G401 (cell line): ENCODE measurements around the gene COL23A1. TPM values are rescaled to one million over a fixed set of nuclear protein-coding genes. Genes with fewer than 3 reads are reported as not detected.

Source experiments
- DNase-seq: peaks from one replicate; pipeline ENCODE4 v3.0.0-alpha.2; 2015; ENCODE audit warnings: low spot score
- in situ Hi-C: cut with HindIII; loops from 2 replicates; pipeline ENCODE4 v1.10.0; 2016; ENCODE audit warnings: low sequenced_read_pairs, mixed read lengths
- total RNA-seq: library from RNA; depleted of rRNA; stranded (reverse); fragments of >200 nt; shearing (Covaris generic); gene quantifications from 2 replicates; pipeline ENCODE4 v1.2.3, GENCODE V29; 2014

The COL23A1 gene
- total RNA-seq, 1 experiment from 2014 or later, result not detected

DNA sequence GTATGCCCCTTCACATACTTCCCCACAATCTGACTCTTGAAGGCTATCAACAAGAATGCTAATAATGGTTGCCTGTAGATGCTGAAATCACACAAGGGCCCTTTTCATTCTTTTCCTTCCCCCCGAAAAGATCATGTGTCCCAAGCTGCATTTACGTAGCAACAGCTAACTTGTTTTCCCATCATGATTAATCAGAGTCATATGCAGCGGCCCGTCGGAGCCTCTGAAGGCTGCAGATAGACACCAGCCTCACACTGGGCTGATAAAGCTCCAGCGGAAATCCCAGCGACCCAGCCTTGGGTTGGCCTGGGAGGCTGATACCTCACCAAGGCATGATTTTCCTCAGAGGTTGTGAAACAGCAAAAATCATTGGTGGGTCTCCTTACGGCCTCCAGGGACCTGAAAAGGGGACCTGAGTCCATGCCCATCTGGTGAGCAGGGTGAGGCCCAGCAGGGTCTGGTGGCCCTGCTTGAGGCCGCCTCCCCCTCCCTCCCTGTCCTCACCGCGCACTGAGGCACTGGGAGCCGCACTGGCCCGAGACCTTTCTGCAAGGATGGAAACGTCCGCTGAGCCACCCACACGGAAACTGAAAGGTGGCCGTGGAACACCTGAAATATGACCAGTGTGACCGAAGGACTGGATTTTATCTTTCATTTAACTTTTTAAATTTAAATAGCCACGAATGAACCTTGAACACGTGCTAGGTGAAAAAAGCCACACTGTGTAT, 243.4 kb downstream of the COL23A1 start:
- in situ Hi-C loops, result no loop called here
- DNase-seq, result no peak

DNA sequence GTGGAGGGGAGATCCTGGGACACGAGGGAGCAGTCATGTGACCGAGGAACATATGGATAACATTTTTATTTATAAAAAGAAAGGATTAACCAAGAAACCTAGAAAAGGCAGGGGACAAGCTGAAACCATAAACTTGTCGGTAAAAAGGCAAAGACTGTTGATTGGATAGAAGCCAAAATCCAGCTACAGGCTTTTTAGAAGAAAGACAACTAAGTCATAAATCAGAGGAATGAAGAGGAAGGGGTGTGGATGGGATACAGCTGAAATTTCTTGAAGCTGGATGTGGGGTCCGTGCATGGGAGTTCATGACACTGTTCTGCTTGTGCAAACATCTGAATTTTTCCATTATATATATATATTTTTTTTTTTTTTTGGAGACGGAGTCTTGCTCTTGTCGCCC, 246.9 kb downstream of the COL23A1 start:
- in situ Hi-C loops, result no loop called here

DNA sequence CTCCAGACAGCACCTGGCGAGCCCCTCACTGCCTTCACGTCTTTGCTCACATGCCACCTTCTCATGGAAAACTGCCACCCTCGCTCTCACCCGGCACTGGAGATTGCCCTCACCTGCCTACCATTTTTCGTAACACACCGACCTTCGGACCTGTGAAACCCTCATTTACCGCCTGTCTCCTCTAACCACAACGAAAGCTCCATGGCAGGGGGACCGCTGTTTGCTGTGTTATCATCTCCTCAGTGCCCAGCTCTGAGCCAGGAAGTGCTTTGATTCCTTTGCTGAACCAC, 248.4 kb downstream of the COL23A1 start:
- in situ Hi-C loops, result no loop called here
- no peak for DNase-seq

More for the DNA sequence above, 246.9 kb downstream of the COL23A1 start:
- no peak for DNase-seq

DNA sequence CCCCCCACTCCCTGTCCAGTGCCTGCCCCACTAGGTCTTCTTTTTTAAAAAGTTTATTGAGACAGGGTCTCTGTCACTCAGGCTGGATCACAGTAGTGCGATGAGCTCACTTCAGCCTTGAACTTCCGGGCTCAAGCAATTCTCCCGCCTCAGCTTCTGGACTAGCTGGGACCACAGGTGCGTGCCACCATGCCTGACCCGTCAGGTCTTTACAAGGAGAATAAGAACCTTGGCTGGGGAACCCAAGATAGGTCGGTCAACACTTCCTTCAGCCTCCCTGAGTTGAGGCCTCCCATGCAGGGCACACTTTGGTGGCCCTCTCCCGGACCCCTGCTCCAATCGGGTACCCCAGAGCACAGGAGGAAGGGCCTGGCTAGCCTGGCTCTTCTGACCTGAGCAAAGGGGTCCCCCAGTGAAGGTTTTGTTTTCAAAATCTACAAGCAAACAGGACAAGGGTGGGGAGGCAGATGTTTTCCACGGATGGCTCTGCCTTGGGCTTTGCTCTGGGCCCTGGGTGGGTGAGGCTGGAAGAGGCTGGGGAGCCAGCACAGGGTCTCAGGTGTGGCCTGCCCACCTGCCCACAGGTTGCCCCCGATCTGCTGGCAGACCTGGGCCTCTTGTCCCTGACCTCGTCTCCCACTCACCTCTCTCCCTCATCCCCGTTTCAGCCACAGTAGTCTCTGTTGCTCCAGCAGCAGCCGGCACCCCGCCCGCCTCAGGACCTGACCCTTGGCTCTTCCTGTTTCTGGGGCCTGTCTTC, 248.9 kb downstream of the COL23A1 start:
- DNase-seq, result no peak
- in situ Hi-C loops, result no loop called here

DNA sequence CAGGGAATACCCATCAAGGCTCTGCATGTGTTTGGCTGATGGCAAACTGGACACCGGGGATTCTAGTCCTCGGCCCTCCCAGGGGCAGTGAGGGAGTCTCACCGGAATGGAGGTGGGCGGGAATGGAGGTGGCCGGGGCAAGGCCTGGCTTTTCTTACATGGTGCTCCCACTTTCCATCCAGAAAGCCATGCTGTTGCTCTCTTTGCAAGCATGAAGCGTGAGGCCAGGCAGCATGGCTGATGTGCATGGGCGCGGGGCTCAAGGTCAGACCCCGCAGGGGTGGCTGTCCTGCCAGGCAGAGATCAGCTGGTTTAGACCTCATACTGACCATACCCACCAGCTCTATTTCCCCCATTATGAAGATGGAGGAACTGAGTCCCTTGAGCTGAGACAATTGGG, 249.6 kb downstream of the COL23A1 start:
- no peak for DNase-seq
- in situ Hi-C loops, result no loop called here

DNA sequence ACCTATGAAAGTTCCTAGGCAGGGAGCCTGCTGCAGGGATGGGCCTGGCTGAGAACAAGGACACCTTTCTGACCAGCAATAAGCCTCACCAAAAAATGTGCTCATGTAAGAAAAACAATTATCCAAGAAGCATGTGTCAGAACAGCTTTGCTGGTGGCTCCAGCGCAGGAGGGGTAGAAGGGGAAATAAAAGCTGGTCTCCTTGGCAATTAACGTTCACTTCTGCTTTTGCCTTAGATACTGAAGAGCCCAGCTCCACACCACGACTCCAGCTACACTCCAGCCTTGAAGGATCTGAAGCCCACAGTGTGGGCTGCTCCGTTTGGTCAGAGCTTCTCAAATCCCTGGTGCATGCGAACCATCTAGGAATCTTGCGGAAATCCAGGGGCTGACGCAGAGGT, 250.0 kb downstream of the COL23A1 start:
- DNase-seq, result no peak
- in situ Hi-C loops, result no loop called here

DNA sequence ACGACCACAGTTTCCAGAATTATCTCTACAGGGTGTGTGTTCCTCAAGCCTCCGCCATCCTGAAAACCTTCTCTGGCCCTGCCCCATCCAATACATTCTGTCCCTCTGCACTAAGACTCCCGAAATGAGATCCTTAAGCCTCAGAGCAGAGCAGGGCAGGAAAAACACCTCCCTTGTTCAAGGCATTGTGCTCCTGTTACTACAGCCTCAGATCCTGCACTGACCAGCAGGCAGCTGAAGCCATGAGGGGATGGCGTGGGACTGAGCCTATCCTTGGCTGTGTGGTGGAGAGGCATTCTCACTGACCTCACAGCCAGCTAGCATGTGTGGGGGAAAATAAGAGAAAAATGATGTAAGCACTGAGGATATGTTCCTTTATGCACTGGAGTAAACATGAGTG, 250.9 kb downstream of the COL23A1 start:
- DNase-seq, result no peak
- in situ Hi-C loops, result no loop called here

DNA sequence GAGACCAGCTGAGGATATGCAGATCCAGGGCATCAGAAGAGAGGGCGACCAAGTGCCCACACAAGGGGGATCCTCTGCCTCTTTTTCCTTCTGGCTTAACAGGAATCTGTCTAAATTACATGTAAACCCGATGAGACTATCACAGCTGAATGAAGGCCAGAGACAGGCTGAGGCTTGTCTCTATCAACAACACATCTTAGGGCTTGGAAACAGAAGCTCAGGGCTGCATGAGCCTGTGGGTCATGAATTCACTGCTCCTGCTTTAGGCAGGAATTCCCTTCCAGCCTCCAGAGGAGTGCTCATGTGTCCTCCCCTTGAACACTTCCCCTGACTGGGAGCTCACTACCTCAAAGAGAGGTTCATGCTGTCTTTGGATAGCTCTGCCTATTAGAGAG, 251.4 kb downstream of the COL23A1 start:
- no peak for DNase-seq
- in situ Hi-C loops, result no loop called here

DNA sequence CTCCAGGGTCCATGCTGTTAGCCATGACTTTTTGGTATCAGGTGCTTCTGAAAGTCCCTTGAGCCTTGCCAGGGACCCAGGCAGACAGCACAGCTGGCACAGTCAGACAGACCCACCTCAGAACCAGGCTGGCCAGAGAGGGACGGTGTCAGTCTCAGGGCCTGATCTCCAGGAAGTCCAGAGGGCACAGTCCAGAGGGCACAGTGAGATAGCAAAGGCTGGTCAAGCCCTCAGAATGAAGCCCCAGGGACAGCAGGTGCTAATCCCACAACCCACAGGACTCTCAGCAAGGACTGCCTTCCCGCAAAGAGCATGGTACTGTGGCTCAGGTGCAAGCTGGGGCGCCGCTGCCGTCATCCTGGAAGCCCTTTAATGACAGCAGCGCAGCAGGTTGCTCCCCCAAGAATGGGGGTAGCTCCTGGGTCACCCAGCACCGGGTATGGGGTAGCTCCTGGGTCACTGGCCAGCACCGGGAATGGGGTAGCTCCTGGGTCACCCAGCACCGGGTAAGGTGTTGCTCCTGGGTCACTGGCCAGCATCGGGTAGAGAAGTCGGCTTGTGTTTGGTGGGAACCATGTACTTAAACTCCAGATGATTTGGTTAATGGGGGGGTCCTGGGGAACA, 252.0 kb downstream of the COL23A1 start:
- DNase-seq, result no peak
- in situ Hi-C loops, result no loop called here

DNA sequence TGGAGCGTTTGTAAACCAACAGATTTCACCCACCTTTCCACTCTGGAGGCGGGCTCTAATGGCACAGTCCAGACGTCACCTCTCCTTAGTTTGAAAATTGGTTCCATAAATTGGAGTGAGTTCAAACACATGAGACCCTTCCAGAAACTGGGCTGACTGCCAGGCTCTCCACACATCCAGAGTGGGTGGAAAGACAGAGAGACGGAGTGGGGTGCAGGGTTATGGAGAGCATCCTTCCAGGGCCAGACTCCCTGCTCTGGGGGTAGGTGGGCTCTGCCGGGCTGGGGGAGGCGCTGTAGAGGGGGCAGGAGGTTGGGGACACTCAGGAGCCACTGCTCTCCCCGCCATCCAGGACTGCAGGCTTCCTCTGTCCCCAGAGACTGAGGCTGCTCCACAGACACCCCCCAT, 252.9 kb downstream of the COL23A1 start:
- DNase-seq, result no peak
- in situ Hi-C loops, result no loop called here

DNA sequence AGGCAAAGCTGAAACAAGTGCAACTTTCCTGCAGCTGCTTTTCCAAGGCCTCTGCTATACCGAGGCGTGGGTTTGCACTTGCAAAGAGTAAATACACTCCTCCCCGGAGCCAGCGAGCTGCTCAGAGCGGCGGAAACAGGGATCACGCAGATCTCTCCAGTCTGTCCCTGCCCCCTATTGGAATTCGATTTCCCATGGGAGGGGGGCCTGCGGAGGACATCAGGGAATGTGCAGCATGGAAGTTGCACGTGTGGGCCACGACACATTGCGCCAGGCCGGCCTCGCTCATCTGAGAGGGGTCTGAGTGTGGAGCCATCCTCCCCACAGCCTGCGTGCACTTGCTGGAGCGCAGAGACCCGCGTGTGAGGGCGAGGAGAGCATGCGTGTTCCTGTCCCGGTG, 253.3 kb downstream of the COL23A1 start:
- DNase-seq, result no peak

DNA sequence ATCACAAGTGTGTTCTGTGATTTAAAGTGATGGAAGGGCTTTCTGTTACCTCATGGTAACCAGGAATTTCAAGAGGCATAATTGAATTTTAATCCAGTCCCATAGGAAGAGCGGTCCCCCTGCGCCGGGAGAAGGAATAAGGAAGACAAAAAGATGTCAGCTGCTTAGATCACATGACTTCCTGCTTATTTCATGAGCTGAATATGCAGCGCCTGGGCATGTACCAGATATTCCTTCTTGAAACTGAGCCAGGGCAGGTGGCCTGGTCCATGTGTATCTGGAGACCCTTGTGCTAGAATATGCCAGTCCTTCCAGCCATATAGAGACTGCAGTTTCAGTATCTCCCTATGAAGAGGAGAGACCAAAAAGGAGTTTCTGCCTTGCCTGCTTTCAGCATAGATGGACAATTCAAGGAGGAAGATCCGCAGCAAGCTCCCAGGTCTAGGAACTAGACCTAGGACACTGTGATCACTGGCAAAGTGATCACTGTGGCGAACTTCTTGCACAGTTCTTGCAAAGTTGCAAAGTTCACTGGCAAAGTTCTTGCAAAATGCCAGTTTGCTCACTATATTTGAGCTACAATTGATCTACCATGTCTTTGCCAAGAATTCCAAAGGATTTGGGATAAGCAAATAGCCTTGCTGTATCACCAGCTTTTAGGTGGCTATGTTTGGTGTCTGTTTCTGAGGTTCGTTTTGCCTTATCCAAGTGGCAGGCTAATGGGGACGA, 254.7 kb downstream of the COL23A1 start:
- in situ Hi-C loops, result no loop called here
- no peak for DNase-seq

More for the DNA sequence above, 253.3 kb downstream of the COL23A1 start:
- in situ Hi-C loops, result no loop called here

DNA sequence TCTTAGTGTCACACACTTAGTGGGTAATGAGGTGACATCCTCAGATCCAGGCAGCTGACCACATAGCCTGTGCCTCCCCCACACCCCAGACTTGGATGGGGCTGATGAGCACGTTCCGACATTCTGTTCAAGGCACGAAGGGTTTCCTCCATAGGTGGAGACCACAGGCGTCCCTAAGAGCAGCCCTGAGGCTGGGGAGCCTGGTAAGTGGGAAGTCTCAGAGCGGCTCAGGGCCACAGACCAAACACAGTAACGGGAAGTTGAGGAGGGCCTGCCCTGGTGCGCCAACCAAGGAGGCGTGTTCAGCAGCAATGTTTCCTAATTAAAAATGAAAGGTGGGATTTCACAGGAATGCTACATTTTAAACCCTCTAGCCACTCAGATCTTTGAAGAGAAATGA, 255.3 kb downstream of the COL23A1 start:
- in situ Hi-C loops, result no loop called here
- no peak for DNase-seq

DNA sequence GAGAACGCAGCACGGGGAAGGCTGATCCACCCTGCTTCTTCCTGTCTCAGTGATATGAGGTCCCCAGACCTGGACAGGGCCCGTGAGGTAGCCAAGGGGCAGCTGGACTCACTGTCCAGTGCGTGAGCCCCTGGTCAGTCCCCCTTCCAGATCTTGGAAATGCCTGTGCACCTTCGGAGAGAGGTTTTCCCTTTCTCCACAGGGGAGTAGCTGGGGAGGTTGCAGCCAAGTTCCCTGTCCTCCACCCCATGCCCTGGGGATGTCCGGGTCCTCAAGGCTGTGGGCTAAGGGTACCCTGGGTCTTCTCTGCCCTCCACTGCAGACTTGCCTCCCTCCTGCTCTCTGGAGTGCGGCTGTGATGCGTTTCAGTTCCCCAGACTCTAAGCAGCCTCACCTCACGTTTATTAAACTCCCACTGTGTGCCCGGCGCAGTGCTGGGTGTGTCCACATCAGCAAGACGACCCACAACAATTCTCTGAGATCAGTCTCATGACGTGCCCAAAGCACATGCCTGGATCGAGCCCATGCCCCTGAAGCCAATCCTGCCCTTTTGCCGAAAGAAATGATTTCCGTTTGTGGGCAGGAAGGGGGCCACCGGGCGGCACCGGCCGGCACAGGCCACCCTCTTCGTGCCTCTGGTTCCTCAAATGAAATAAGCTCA, 256.2 kb downstream of the COL23A1 start:
- in situ Hi-C loops, result no loop called here
- no peak for DNase-seq

DNA sequence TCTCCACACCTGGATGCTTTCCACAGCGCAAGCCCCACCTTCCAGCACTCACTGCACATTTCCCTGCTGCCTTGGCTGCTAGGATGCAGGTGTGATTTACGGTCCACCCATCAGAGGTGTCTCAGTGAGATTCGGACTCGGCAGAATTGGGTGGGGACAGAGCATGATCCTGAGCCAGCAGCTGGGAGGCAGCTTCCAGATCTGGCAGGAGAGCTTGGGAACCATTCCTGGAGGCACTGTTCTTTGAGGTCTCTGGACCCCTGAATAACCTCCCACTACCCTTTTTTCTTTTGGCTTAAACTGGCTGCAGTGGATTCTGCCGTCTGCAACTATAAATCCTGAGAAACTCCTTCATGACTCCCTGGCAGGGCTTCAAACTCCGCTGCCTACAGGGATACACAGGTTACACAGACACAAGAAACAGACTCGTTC, 258.0 kb downstream of the COL23A1 start:
- in situ Hi-C loops, result no loop called here

DNA sequence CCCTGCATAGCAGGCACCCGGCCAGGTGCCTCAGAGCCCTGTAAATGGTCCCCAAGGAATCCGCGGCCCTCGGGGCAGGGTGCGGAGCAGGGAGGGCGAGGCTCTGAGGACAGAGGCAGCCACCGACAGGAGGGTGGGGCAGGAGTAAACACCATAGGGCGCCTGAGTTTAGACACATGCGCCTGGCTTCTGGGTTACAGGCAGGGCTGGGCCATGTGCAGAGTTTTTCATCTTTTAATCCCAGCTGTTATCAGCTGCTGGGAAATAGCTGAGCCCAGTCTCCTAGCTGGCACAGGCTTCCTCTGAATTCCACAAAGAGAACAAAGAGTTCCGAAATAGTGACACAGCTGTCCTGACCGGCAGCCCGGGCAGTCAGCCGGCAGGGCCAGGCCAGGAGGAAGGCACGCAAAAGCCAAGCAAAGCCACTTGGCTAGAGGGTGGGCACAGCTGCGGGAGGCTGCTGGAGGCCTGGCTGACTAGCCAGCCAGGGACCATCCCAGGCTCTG, 258.6 kb downstream of the COL23A1 start:
- in situ Hi-C loops, result no loop called here
- peak; percentile 60 for DNase-seq

More for the DNA sequence above, 258.0 kb downstream of the COL23A1 start:
- DNase-seq, result peak; percentile 15

DNA sequence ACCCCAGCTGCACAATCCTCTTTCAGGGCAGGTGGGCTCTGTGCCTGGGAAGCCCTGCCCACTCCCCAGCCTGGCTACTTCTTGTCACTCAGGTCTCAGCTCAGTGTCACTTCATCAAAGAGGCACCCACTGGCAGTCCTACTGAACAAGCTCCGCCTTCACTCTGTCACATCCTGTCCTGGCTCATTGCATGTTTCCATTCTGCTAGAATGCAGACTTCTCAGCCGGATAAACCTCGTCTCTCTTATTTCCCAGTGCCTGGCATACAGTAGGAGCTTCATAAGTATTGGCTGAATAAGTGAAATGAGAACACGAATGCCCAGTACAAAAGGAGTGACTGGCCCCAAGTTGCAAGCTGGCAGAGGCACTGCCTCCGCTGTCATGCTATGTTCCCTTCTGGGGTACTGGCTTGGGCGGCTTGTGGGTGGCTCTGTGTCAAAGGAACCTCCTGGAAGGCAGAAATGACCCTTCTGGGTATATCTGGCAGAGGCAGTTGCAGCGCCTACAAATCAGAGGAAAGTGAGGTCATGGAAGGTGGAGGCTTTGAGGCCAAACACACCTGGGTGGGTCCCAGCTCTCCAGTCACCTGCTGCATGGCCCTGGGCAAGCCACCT, 259.3 kb downstream of the COL23A1 start:
- DNase-seq, result peak; percentile 44
- in situ Hi-C loops, result no loop called here

DNA sequence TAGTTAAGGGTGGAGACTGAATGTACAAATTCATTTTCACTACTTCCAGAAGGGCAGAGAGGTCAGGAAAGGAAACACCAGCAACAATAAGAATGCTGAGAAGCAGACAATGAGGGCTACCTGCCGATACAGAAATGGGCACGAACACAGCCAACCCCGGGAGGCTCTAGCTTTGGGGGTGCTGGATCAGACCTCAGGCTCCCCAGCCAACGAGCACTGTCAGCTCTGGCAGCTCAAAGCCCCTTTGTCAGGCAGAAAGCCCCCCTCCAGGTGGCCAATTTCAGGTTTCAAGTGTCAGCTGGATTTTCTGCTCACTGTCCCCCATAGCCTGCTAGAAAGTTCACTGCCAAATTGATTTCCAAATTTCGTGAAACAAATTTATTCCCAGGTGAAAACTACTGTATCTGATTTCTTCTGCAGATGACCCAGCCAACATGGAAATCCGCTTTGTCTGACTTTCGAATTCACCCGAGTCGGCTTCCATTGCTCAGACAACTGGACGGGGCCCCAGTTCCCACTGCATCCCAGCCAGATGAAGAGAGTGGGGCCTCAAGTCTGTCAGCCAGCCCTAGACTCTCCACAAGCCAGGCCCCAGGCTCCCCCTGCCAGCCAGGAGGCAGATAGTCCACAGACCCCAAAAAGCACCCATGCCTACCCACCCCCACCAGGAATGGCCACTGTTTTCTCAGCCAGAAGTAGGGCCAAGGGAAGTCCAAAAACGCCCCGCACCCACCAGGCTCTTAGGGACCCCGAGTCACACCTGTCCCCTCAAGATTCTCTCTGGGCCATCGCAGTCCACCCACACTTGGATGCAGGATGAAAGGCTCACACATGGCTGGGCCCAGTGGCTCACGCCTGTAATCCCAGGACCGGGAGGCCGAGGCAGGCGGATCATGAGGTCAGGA, 261.1 kb downstream of the COL23A1 start:
- in situ Hi-C loops, result no loop called here
- no peak for DNase-seq
